RWPE1 (cell line): ENCODE measurements around the gene RPN2.

Experiments used
- CTCF ChIA-PET: fragments of 350-600 bp; sonication (Branson Sonifier 250); formaldehyde crosslinking; extraction: SDS; loops from one replicate; lab custom pipeline; 2021; lab: Yijun Ruan, JAX
- POLR2A ChIA-PET: fragments of 400-600 bp; formaldehyde crosslinking; extraction: SDS; loops from one replicate; lab custom pipeline; 2020; ENCODE audit warnings: antibody characterized with exemption; ENCODE audit not compliant: low non-redundant PET; lab: Yijun Ruan, JAX
- DNase-seq: peaks from one replicate; pipeline ENCODE4 v3.0.0; 2012; ENCODE audit warnings: low spot score
- H3K27ac ChIP-seq: fragments of 450-650 bp; 2 replicates; pipeline ENCODE4 v1.5.1; 2017
- TF ChIP-seq, protein P1 (sequence below): fragments of 450-650 bp; conservative IDR thresholded peaks from 2 replicates; pipeline ENCODE4 v1.5.1; 2017; ENCODE audit warnings: low read depth, mild to moderate bottlenecking

RPN2 gene

GRCh38 chr20:37225146-37225545, 46.0 kb downstream of the RPN2 start:
- TF ChIP-seq, protein P1, sequence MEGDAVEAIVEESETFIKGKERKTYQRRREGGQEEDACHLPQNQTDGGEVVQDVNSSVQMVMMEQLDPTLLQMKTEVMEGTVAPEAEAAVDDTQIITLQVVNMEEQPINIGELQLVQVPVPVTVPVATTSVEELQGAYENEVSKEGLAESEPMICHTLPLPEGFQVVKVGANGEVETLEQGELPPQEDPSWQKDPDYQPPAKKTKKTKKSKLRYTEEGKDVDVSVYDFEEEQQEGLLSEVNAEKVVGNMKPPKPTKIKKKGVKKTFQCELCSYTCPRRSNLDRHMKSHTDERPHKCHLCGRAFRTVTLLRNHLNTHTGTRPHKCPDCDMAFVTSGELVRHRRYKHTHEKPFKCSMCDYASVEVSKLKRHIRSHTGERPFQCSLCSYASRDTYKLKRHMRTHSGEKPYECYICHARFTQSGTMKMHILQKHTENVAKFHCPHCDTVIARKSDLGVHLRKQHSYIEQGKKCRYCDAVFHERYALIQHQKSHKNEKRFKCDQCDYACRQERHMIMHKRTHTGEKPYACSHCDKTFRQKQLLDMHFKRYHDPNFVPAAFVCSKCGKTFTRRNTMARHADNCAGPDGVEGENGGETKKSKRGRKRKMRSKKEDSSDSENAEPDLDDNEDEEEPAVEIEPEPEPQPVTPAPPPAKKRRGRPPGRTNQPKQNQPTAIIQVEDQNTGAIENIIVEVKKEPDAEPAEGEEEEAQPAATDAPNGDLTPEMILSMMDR, result no peak
- ChIA-PET POLR2A (no interaction called here), CTCF (interaction anchor here (0.6 to 1.8 kb wide), 3 partner anchors 32 to 339 kb away, joined by 3 to 4 read pairs (median 4); no protein-coding TSS in a partner anchor)
- no peak overlapping the region for H3K27ac ChIP-seq
- DNase-seq, result no peak

GRCh38 chr20:37226889-37227288, 47.8 kb downstream of the RPN2 start:
- CTCF ChIA-PET, result interaction anchor here (0.7 to 1.4 kb wide), 3 partner anchors 24 to 653 kb away, joined by 3 to 4 read pairs (median 4); partner anchors contain the start of gene TGIF2
- DNase-seq, result no peak
- H3K27ac ChIP-seq, result no peak overlapping the region
- POLR2A ChIA-PET, result no interaction called here
- TF ChIP-seq, protein P1, result no peak

GRCh38 chr20:37228082-37228481, 49.0 kb downstream of the RPN2 start:
- DNase-seq, result no peak
- TF ChIP-seq, protein P1, result no peak
- POLR2A ChIA-PET, result no interaction called here
- no peak overlapping the region for H3K27ac ChIP-seq
- CTCF ChIA-PET, result no interaction called here

DNA sequence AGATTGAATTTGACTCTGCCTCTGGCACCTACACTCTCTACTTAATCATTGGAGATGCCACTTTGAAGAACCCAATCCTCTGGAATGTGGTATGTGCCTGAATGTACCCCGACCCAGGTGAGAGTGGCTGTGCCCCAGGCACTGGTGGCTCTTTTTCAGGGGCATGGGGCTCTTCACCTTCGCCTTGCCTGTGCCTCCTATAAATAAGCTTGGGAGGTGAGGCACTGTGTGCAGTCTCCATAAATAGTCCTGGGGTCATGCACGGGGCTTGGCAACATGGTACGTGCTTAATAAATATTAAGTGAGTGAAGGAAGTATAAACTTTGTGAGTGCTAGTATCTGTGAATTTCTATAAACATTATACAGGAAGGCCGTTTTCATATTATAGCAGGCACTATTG, 49.5 kb downstream of the RPN2 start:
- TF ChIP-seq, protein P1, result no peak
- CTCF ChIA-PET, result interaction anchor here (0.6 kb wide), 1 partner anchor 44 kb away, joined by 7 read pairs; no protein-coding TSS in a partner anchor
- POLR2A ChIA-PET, result no interaction called here
- no peak overlapping the region for H3K27ac ChIP-seq
- no peak for DNase-seq

DNA sequence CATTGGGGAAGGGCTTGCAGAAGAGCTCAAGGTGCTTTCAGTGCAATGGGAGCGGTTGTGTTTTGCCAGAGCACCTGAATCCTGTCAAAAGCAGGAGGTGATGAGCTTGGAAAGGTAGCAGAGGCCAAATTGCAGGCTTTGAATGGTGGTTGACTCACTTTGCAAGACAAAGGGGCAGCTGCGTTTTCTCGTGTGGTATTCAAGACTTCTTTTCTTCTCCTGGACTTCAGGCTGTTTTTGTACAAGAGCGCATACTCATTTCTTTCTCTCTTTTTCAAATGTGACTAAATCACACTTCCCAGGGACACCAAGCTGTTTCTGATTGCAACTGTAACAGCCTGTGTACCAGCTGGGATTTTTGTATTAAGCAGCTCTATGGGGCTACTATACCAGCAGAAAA, 50.2 kb downstream of the RPN2 start:
- DNase-seq, result no peak

DNA sequence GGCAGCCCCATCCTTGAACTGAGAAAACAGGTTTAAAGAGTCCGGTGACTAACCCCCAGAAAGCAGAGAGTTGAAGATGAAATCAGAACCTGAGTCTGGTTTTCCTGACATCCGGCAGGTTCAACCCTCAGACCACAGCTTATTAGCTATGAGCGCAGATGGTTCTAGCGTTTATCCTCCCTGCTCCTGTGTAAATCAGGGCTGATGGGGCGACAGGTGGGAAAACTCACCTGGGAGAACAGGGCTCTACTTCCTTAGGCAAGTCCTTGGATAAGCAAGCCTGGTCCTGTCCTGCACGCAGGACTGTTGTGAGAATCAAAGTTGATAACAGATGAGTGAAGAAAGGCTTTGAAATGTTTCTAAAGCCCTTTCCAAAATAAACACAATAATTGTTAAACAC, 51.1 kb downstream of the RPN2 start:
- H3K27ac ChIP-seq, result no peak overlapping the region

More for the DNA sequence above, 50.2 kb downstream of the RPN2 start:
- ChIA-PET POLR2A (no interaction called here), CTCF (interaction anchor here (0.6 to 1.2 kb wide), 4 partner anchors 19 to 178 kb away, joined by 3 to 7 read pairs (median 3); no protein-coding TSS in a partner anchor)
- TF ChIP-seq, protein P1, result no peak
- H3K27ac ChIP-seq, result no peak overlapping the region

More for the DNA sequence above, 51.1 kb downstream of the RPN2 start:
- ChIA-PET CTCF (interaction anchor here (0.6 to 1.2 kb wide), 4 partner anchors 55 to 177 kb away, joined by 3 to 4 read pairs (median 3); no protein-coding TSS in a partner anchor), POLR2A (no interaction called here)
- TF ChIP-seq, protein P1, result no peak
- DNase-seq, result no peak
